ENCODE measurements around the gene RAD18. TPM values are rescaled to one million over a fixed set of nuclear protein-coding genes. Genes with fewer than 3 reads are reported as not detected.

Gene RAD18
- polyA plus RNA-seq, 4 donors = 5.5 to 16.3 (median 8.1) TPM

- no peak for DNase-seq
- Histone ChIP-seq H3K4me1 (ENCODE audit: control insufficient read depth in 3 of 3, insufficient read depth in 2 of 3, low read depth in 1 of 3, low read length in 2 of 3) (no peaks in the 10 kb centered on the region), H3K4me3 (ENCODE audit: low read depth in 1 of 3, low read length in 3 of 3) (no peak overlapping the region), H3K36me3 (ENCODE audit: control insufficient read depth in 3 of 3, insufficient read depth in 2 of 3, low read depth in 1 of 3, low read length in 3 of 3) (no peaks in the 10 kb centered on the region), H3K27ac (ENCODE audit: low read depth in 1 of 3, low read length in 2 of 3) (no peak overlapping the region), H3K27me3 (ENCODE audit: control insufficient read depth in 3 of 3, insufficient read depth in 3 of 3, low read length in 3 of 3) (no peaks in the 10 kb centered on the region), H3K9me3 (ENCODE audit: control insufficient read depth in 2 of 2, insufficient read depth in 1 of 2, low read depth in 1 of 2, low read length in 1 of 2) (no peaks in the 10 kb centered on the region)
- FAIRE-seq = no peak
- WGBS, 3 donors = 91 to 98% (median 94%) methylated on average over 5 of the region's 5 CpGs
Observed at GRCh38 chr3:8852511-8852910, 110.8 kb downstream of the RAD18 start.

GRCh38 chr3:8851703-8852102, 111.6 kb downstream of the RAD18 start:
- Histone ChIP-seq H3K4me1 (ENCODE audit: control insufficient read depth in 3 of 3, insufficient read depth in 2 of 3, low read depth in 1 of 3, low read length in 2 of 3) (no peaks in the 10 kb centered on the region), H3K27me3 (ENCODE audit: control insufficient read depth in 3 of 3, insufficient read depth in 3 of 3, low read length in 3 of 3) (no peaks in the 10 kb centered on the region), H3K36me3 (ENCODE audit: control insufficient read depth in 3 of 3, insufficient read depth in 2 of 3, low read depth in 1 of 3, low read length in 3 of 3) (no peaks in the 10 kb centered on the region), H3K4me3 (ENCODE audit: low read depth in 1 of 3, low read length in 3 of 3) (no peak overlapping the region), H3K9me3 (ENCODE audit: control insufficient read depth in 2 of 2, insufficient read depth in 1 of 2, low read depth in 1 of 2, low read length in 1 of 2) (no peaks in the 10 kb centered on the region), H3K27ac (ENCODE audit: low read depth in 1 of 3, low read length in 2 of 3) (no peak overlapping the region)
- FAIRE-seq = no peak
- DNase-seq = no peak
- 80 to 82% (median 80%) methylated on average over 4 of the region's 4 CpGs for WGBS, 3 donors

GRCh38 chr3:8848696-8849131, 114.6 kb downstream of the RAD18 start:
- Histone ChIP-seq H3K9me3 (ENCODE audit: control insufficient read depth in 2 of 2, insufficient read depth in 1 of 2, low read depth in 1 of 2, low read length in 1 of 2) (no peaks in the 10 kb centered on the region), H3K4me1 (ENCODE audit: control insufficient read depth in 3 of 3, insufficient read depth in 2 of 3, low read depth in 1 of 3, low read length in 2 of 3) (no peaks in the 10 kb centered on the region), H3K27ac (ENCODE audit: low read depth in 1 of 3, low read length in 2 of 3) (no peak overlapping the region), H3K36me3 (ENCODE audit: control insufficient read depth in 3 of 3, insufficient read depth in 2 of 3, low read depth in 1 of 3, low read length in 3 of 3) (no peaks in the 10 kb centered on the region), H3K27me3 (ENCODE audit: control insufficient read depth in 3 of 3, insufficient read depth in 3 of 3, low read length in 3 of 3) (no peaks in the 10 kb centered on the region), H3K4me3 (ENCODE audit: low read depth in 1 of 3, low read length in 3 of 3) (no peak overlapping the region)
- DNase-seq (no peak), FAIRE-seq (no peak)
- 68 to 91% (median 86%) methylated on average over 5 of the region's 5 CpGs for WGBS, 3 donors

- Histone ChIP-seq H3K4me1 (ENCODE audit: control insufficient read depth in 3 of 3, insufficient read depth in 2 of 3, low read depth in 1 of 3, low read length in 2 of 3) (no peaks in the 10 kb centered on the region), H3K4me3 (ENCODE audit: low read depth in 1 of 3, low read length in 3 of 3) (no peak overlapping the region), H3K27me3 (ENCODE audit: control insufficient read depth in 3 of 3, insufficient read depth in 3 of 3, low read length in 3 of 3) (no peaks in the 10 kb centered on the region), H3K36me3 (ENCODE audit: control insufficient read depth in 3 of 3, insufficient read depth in 2 of 3, low read depth in 1 of 3, low read length in 3 of 3) (no peaks in the 10 kb centered on the region), H3K27ac (ENCODE audit: low read depth in 1 of 3, low read length in 2 of 3) (no peak overlapping the region), H3K9me3 (ENCODE audit: control insufficient read depth in 2 of 2, insufficient read depth in 1 of 2, low read depth in 1 of 2, low read length in 1 of 2) (no peaks in the 10 kb centered on the region)
- 94 to 97% (median 96%) methylated on average over 7 of the region's 7 CpGs for WGBS, 3 donors
- DNase-seq (no peak), FAIRE-seq (no peak)
Observed at GRCh38 chr3:8847317-8847716, 116.0 kb downstream of the RAD18 start.

GRCh38 chr3:8846176-8846575, 117.1 kb downstream of the RAD18 start:
- no peak overlapping the region for H3K27ac ChIP-seq (ENCODE audit: low read depth in 1 of 3, low read length in 2 of 3)
- DNase-seq = no peak
- no peaks in the 10 kb centered on the region for H3K4me1 ChIP-seq (ENCODE audit: control insufficient read depth in 3 of 3, insufficient read depth in 2 of 3, low read depth in 1 of 3, low read length in 2 of 3)
- no peak overlapping the region for H3K4me3 ChIP-seq (ENCODE audit: low read depth in 1 of 3, low read length in 3 of 3)
- 93 to 100% (median 95%) methylated on average over 2 of the region's 2 CpGs for WGBS, 3 donors
- H3K36me3 ChIP-seq (ENCODE audit: control insufficient read depth in 3 of 3, insufficient read depth in 2 of 3, low read depth in 1 of 3, low read length in 3 of 3) = no peaks in the 10 kb centered on the region
- FAIRE-seq = no peak
- no peaks in the 10 kb centered on the region for H3K9me3 ChIP-seq (ENCODE audit: control insufficient read depth in 2 of 2, insufficient read depth in 1 of 2, low read depth in 1 of 2, low read length in 1 of 2)
- H3K27me3 ChIP-seq (ENCODE audit: control insufficient read depth in 3 of 3, insufficient read depth in 3 of 3, low read length in 3 of 3) = no peaks in the 10 kb centered on the region

GRCh38 chr3:8845641-8846040, 117.6 kb downstream of the RAD18 start:
- WGBS, 3 donors = 100% methylated on average over 1 of the region's 1 CpG
- Histone ChIP-seq H3K4me1 (ENCODE audit: control insufficient read depth in 3 of 3, insufficient read depth in 2 of 3, low read depth in 1 of 3, low read length in 2 of 3) (no peaks in the 10 kb centered on the region), H3K36me3 (ENCODE audit: control insufficient read depth in 3 of 3, insufficient read depth in 2 of 3, low read depth in 1 of 3, low read length in 3 of 3) (no peaks in the 10 kb centered on the region), H3K27me3 (ENCODE audit: control insufficient read depth in 3 of 3, insufficient read depth in 3 of 3, low read length in 3 of 3) (no peaks in the 10 kb centered on the region), H3K27ac (ENCODE audit: low read depth in 1 of 3, low read length in 2 of 3) (no peak overlapping the region), H3K4me3 (ENCODE audit: low read depth in 1 of 3, low read length in 3 of 3) (no peak overlapping the region), H3K9me3 (ENCODE audit: control insufficient read depth in 2 of 2, insufficient read depth in 1 of 2, low read depth in 1 of 2, low read length in 1 of 2) (no peaks in the 10 kb centered on the region)
- DNase-seq = no peak
- FAIRE-seq = no peak

GRCh38 chr3:8843347-8843746, 119.9 kb downstream of the RAD18 start:
- FAIRE-seq (no peak), DNase-seq (no peak)
- Histone ChIP-seq H3K9me3 (ENCODE audit: control insufficient read depth in 2 of 2, insufficient read depth in 1 of 2, low read depth in 1 of 2, low read length in 1 of 2) (no peaks in the 10 kb centered on the region), H3K27me3 (ENCODE audit: control insufficient read depth in 3 of 3, insufficient read depth in 3 of 3, low read length in 3 of 3) (no peaks in the 10 kb centered on the region), H3K36me3 (ENCODE audit: control insufficient read depth in 3 of 3, insufficient read depth in 2 of 3, low read depth in 1 of 3, low read length in 3 of 3) (no peaks in the 10 kb centered on the region), H3K4me3 (ENCODE audit: low read depth in 1 of 3, low read length in 3 of 3) (no peak overlapping the region), H3K27ac (ENCODE audit: low read depth in 1 of 3, low read length in 2 of 3) (no peak overlapping the region), H3K4me1 (ENCODE audit: control insufficient read depth in 3 of 3, insufficient read depth in 2 of 3, low read depth in 1 of 3, low read length in 2 of 3) (no peaks in the 10 kb centered on the region)
- WGBS, 3 donors = 89 to 93% (median 91%) methylated on average over 7 of the region's 7 CpGs

- FAIRE-seq = no peak
- Histone ChIP-seq H3K4me3 (ENCODE audit: low read depth in 1 of 3, low read length in 3 of 3) (no peak overlapping the region), H3K9me3 (ENCODE audit: control insufficient read depth in 2 of 2, insufficient read depth in 1 of 2, low read depth in 1 of 2, low read length in 1 of 2) (no peaks in the 10 kb centered on the region), H3K36me3 (ENCODE audit: control insufficient read depth in 3 of 3, insufficient read depth in 2 of 3, low read depth in 1 of 3, low read length in 3 of 3) (no peaks in the 10 kb centered on the region), H3K4me1 (ENCODE audit: control insufficient read depth in 3 of 3, insufficient read depth in 2 of 3, low read depth in 1 of 3, low read length in 2 of 3) (no peaks in the 10 kb centered on the region), H3K27me3 (ENCODE audit: control insufficient read depth in 3 of 3, insufficient read depth in 3 of 3, low read length in 3 of 3) (no peaks in the 10 kb centered on the region), H3K27ac (ENCODE audit: low read depth in 1 of 3, low read length in 2 of 3) (no peak overlapping the region)
- WGBS, 3 donors = 44 to 68% (median 58%) methylated on average over 2 of the region's 2 CpGs
- DNase-seq = no peak
Observed at GRCh38 chr3:8842293-8842692, 121.0 kb downstream of the RAD18 start.

GRCh38 chr3:8841472-8841871, 121.8 kb downstream of the RAD18 start:
- WGBS, 3 donors = 81 to 89% (median 84%) methylated on average over 3 of the region's 3 CpGs
- no peak for DNase-seq
- FAIRE-seq = no peak
- Histone ChIP-seq H3K27me3 (ENCODE audit: control insufficient read depth in 3 of 3, insufficient read depth in 3 of 3, low read length in 3 of 3) (no peaks in the 10 kb centered on the region), H3K9me3 (ENCODE audit: control insufficient read depth in 2 of 2, insufficient read depth in 1 of 2, low read depth in 1 of 2, low read length in 1 of 2) (no peaks in the 10 kb centered on the region), H3K4me1 (ENCODE audit: control insufficient read depth in 3 of 3, insufficient read depth in 2 of 3, low read depth in 1 of 3, low read length in 2 of 3) (no peaks in the 10 kb centered on the region), H3K4me3 (ENCODE audit: low read depth in 1 of 3, low read length in 3 of 3) (no peak overlapping the region), H3K27ac (ENCODE audit: low read depth in 1 of 3, low read length in 2 of 3) (no peak overlapping the region), H3K36me3 (ENCODE audit: control insufficient read depth in 3 of 3, insufficient read depth in 2 of 3, low read depth in 1 of 3, low read length in 3 of 3) (no peaks in the 10 kb centered on the region)
